Measurements from ENCODE around the gene NAGS.
"Not testable (repeated sequence)": the region's sequence is repeated elsewhere in the genome, so short reads cannot be mapped to it uniquely, and the experiment has no call there.

- TF ChIP-seq, protein P1, sequence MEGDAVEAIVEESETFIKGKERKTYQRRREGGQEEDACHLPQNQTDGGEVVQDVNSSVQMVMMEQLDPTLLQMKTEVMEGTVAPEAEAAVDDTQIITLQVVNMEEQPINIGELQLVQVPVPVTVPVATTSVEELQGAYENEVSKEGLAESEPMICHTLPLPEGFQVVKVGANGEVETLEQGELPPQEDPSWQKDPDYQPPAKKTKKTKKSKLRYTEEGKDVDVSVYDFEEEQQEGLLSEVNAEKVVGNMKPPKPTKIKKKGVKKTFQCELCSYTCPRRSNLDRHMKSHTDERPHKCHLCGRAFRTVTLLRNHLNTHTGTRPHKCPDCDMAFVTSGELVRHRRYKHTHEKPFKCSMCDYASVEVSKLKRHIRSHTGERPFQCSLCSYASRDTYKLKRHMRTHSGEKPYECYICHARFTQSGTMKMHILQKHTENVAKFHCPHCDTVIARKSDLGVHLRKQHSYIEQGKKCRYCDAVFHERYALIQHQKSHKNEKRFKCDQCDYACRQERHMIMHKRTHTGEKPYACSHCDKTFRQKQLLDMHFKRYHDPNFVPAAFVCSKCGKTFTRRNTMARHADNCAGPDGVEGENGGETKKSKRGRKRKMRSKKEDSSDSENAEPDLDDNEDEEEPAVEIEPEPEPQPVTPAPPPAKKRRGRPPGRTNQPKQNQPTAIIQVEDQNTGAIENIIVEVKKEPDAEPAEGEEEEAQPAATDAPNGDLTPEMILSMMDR (optimal IDR thresholded peaks at IDR 0.05 in 1 of 3, IDR thresholded peaks at IDR 0.05 in 1 of 3, conservative IDR thresholded peaks at IDR 0.05 in 1 of 3; ENCODE audit: extremely low read depth in 1 of 3, insufficient read depth in 2 of 3, low read length in 3 of 3): not testable (repeated sequence)
- TF ChIP-seq EZH2 (IDR thresholded peaks at IDR 0.05; ENCODE audit: low read length): not testable (repeated sequence)
Measured at GRCh38 chr17:44046893-44047292, 42.5 kb downstream of the NAGS start.
